ENCODE measurements around the gene ZNF414.

The ZNF414 gene

GRCh38 chr19:8491574-8491973, 22.4 kb downstream of the ZNF414 start:
- H3K4ac ChIP-seq (ENCODE audit: low read depth in 1 of 2, low read length in 2 of 2): no peak overlapping the region
- H3K14ac ChIP-seq (ENCODE audit: low read length in 2 of 2): no peak overlapping the region
- no peak overlapping the region for H2BK15ac ChIP-seq (ENCODE audit: low read depth, poor library complexity, severe bottlenecking)
- no peak overlapping the region for H3K4me2 ChIP-seq (ENCODE audit: low read length, poor library complexity, severe bottlenecking)
- H3K23ac ChIP-seq (ENCODE audit: low read length in 2 of 2): no peak overlapping the region
- H3K27me3 ChIP-seq (ENCODE audit: control insufficient read depth in 1 of 2, insufficient read depth in 1 of 2, low read length in 2 of 2): no peaks in the 10 kb centered on the region
- no peak overlapping the region for H3K9ac ChIP-seq (ENCODE audit: low read length)
- H4K8ac ChIP-seq (ENCODE audit: low read length): no peak overlapping the region
- no peak overlapping the region for H2BK12ac ChIP-seq (ENCODE audit: low read length in 2 of 2)
- H4K91ac ChIP-seq (ENCODE audit: low read length): no peak overlapping the region
- H3K18ac ChIP-seq (ENCODE audit: low read depth in 1 of 2, low read length in 2 of 2): no peak overlapping the region
- peaks cover 21% of the 10 kb centered on the region for H3K79me1 ChIP-seq (replicated peaks; ENCODE audit: low read length, poor library complexity, severe bottlenecking)
- no peak overlapping the region for H2BK120ac ChIP-seq (ENCODE audit: low read depth, low read length)
- no peak overlapping the region for H2AK5ac ChIP-seq (ENCODE audit: low read length, severe bottlenecking)
- H3K4me3 ChIP-seq (ENCODE audit: insufficient read depth in 1 of 2, low read depth in 1 of 2, low read length in 2 of 2): no peak overlapping the region
- DNase-seq: no peak
- no peaks in the 10 kb centered on the region for H3K4me1 ChIP-seq (ENCODE audit: control insufficient read depth, insufficient read depth, low read depth, low read length)
- no peak overlapping the region for H2BK5ac ChIP-seq (ENCODE audit: low read depth, low read length, poor library complexity, severe bottlenecking)
- H2AFZ ChIP-seq (ENCODE audit: low read depth, low read length): no peak overlapping the region
- no peaks in the 10 kb centered on the region for H3K9me3 ChIP-seq (ENCODE audit: control insufficient read depth, low read length)
- WGBS: 88% methylated on average over 6 of the region's 6 CpGs
- H3K27ac ChIP-seq (ENCODE audit: low read length, poor library complexity, severe bottlenecking): no peak overlapping the region
- peaks cover 31 to 55% of the 10 kb centered on the region in 2 experiments for H3K36me3 ChIP-seq (ENCODE audit: control insufficient read depth in 1 of 2, insufficient read depth in 2 of 2, low read depth in 1 of 2, low read length in 2 of 2)

GRCh38 chr19:8490873-8491272, 23.1 kb downstream of the ZNF414 start:
- Histone ChIP-seq H2BK12ac (ENCODE audit: low read length in 2 of 2) (no peak overlapping the region), H3K4ac (ENCODE audit: low read depth in 1 of 2, low read length in 2 of 2) (no peak overlapping the region), H4K91ac (ENCODE audit: low read length) (no peak overlapping the region)

DNA sequence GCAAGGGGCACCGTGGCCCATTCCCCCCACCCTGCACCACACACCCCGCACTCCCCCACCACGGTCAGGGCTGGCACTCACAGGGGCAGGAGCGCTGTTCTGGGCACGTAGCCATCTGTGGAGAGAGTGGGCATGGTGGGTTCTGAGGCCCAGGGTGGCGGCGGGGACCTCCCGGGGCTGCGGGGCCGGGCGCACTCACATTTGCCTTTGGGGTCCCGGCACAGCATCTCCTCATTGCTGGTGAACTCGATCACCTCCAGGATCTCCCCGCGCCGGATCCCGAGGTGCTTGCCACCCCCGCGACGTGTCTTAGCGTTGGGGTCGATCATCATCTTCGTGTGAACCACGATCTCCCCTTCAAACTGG, 23.6 kb downstream of the ZNF414 start:
- H3K27me3 ChIP-seq (ENCODE audit: control insufficient read depth in 1 of 2, insufficient read depth in 1 of 2, low read length in 2 of 2): no peaks in the 10 kb centered on the region
- WGBS: 95% methylated on average over 24 of the region's 24 CpGs

More at GRCh38 chr19:8490873-8491272, 23.1 kb downstream of the ZNF414 start:
- Histone ChIP-seq H3K27me3 (ENCODE audit: control insufficient read depth in 1 of 2, insufficient read depth in 1 of 2, low read length in 2 of 2) (no peaks in the 10 kb centered on the region), H2BK120ac (ENCODE audit: low read depth, low read length) (no peak overlapping the region), H2BK15ac (ENCODE audit: low read depth, poor library complexity, severe bottlenecking) (no peak overlapping the region), H3K4me2 (ENCODE audit: low read length, poor library complexity, severe bottlenecking) (no peak overlapping the region), H3K9ac (ENCODE audit: low read length) (no peak overlapping the region), H3K27ac (ENCODE audit: low read length, poor library complexity, severe bottlenecking) (no peak overlapping the region), H3K79me1 (replicated peaks; ENCODE audit: low read length, poor library complexity, severe bottlenecking) (peaks cover 28% of the 10 kb centered on the region), H2BK5ac (ENCODE audit: low read depth, low read length, poor library complexity, severe bottlenecking) (no peak overlapping the region), H3K14ac (ENCODE audit: low read length in 2 of 2) (no peak overlapping the region), H2AK5ac (ENCODE audit: low read length, severe bottlenecking) (no peak overlapping the region), H3K4me1 (ENCODE audit: control insufficient read depth, insufficient read depth, low read depth, low read length) (no peaks in the 10 kb centered on the region), H3K4me3 (ENCODE audit: insufficient read depth in 1 of 2, low read depth in 1 of 2, low read length in 2 of 2) (no peak overlapping the region), H2AFZ (ENCODE audit: low read depth, low read length) (no peak overlapping the region), H3K23ac (ENCODE audit: low read length in 2 of 2) (no peak overlapping the region), H3K36me3 (ENCODE audit: control insufficient read depth in 1 of 2, insufficient read depth in 2 of 2, low read depth in 1 of 2, low read length in 2 of 2) (peaks cover 38 to 62% of the 10 kb centered on the region in 2 experiments), H3K18ac (ENCODE audit: low read depth in 1 of 2, low read length in 2 of 2) (no peak overlapping the region), H4K8ac (ENCODE audit: low read length) (no peak overlapping the region), H3K9me3 (ENCODE audit: control insufficient read depth, low read length) (no peaks in the 10 kb centered on the region)
- WGBS: 96% methylated on average over 10 of the region's 12 CpGs
- no peak for DNase-seq

DNA sequence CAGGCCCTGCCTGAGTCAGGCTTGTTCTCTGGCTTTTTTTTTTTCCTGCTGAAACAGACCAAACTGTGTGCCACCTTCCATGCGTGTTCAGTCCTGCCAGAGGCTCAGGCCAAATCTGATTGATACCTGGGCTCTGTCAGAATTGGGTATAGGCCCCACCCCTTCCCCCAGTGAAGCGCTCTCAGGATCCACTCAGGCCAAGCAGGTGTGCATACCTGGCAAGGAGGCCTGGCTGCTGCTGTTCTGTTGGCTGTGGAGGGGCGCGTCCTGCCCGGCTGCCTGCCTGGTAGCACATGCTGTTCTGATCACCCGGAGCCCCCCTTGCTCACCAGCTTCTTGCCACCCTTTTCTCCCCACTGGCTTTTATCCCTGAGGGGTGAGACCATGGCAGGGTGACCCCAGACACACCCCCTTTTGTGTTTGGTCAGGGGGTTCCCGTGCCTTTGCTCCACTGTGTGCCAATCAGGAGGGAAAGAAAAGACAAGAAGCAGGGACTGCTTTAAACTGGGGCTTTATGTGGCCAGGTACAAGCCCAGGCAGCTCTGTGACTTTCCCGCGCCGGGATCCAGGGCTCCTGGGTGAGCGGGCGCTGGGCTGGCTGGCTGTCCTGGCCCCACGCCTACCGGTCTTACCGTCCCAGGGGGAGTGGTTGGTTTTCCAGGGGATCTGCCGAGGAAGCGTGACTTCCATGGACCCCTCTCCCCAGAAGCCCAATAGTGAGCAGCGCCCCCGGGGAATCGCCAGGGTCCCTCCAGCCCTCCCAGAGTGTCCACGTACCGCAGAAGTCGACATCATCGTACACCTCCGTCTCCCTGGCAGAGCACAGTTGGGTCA, 24.2 kb downstream of the ZNF414 start:
- Histone ChIP-seq H2BK120ac (ENCODE audit: low read depth, low read length) (no peak overlapping the region), H3K27ac (ENCODE audit: low read length, poor library complexity, severe bottlenecking) (no peak overlapping the region), H3K27me3 (ENCODE audit: control insufficient read depth in 1 of 2, insufficient read depth in 1 of 2, low read length in 2 of 2) (no peaks in the 10 kb centered on the region), H4K91ac (ENCODE audit: low read length) (no peak overlapping the region), H3K4me2 (ENCODE audit: low read length, poor library complexity, severe bottlenecking) (no peak overlapping the region), H3K9ac (ENCODE audit: low read length) (no peak overlapping the region), H3K9me3 (ENCODE audit: control insufficient read depth, low read length) (no peaks in the 10 kb centered on the region), H3K36me3 (ENCODE audit: control insufficient read depth in 1 of 2, insufficient read depth in 2 of 2, low read depth in 1 of 2, low read length in 2 of 2) (peaks cover 49 to 73% of the 10 kb centered on the region in 2 experiments), H3K79me1 (replicated peaks; ENCODE audit: low read length, poor library complexity, severe bottlenecking) (peaks cover 37% of the 10 kb centered on the region), H2AFZ (ENCODE audit: low read depth, low read length) (no peak overlapping the region), H3K18ac (ENCODE audit: low read depth in 1 of 2, low read length in 2 of 2) (no peak overlapping the region), H4K8ac (ENCODE audit: low read length) (no peak overlapping the region), H3K4ac (ENCODE audit: low read depth in 1 of 2, low read length in 2 of 2) (no peak overlapping the region), H2AK5ac (ENCODE audit: low read length, severe bottlenecking) (no peak overlapping the region), H2BK5ac (ENCODE audit: low read depth, low read length, poor library complexity, severe bottlenecking) (no peak overlapping the region), H3K4me3 (ENCODE audit: insufficient read depth in 1 of 2, low read depth in 1 of 2, low read length in 2 of 2) (no peak overlapping the region), H2BK15ac (ENCODE audit: low read depth, poor library complexity, severe bottlenecking) (no peak overlapping the region), H2BK12ac (ENCODE audit: low read length in 2 of 2) (no peak overlapping the region), H3K14ac (ENCODE audit: low read length in 2 of 2) (no peak overlapping the region), H3K4me1 (ENCODE audit: control insufficient read depth, insufficient read depth, low read depth, low read length) (no peaks in the 10 kb centered on the region), H3K23ac (ENCODE audit: low read length in 2 of 2) (no peak overlapping the region)
- DNase-seq: no peak
- WGBS: 91% methylated on average over 25 of the region's 25 CpGs

More for the DNA sequence above, 23.6 kb downstream of the ZNF414 start:
- no peak overlapping the region for H3K4me3 ChIP-seq (ENCODE audit: insufficient read depth in 1 of 2, low read depth in 1 of 2, low read length in 2 of 2)
- H3K4me1 ChIP-seq (ENCODE audit: control insufficient read depth, insufficient read depth, low read depth, low read length): no peaks in the 10 kb centered on the region
- no peak overlapping the region for H3K4ac ChIP-seq (ENCODE audit: low read depth in 1 of 2, low read length in 2 of 2)
- no peak overlapping the region for H3K9ac ChIP-seq (ENCODE audit: low read length)
- H3K23ac ChIP-seq (ENCODE audit: low read length in 2 of 2): no peak overlapping the region
- H2BK120ac ChIP-seq (ENCODE audit: low read depth, low read length): no peak overlapping the region
- H2BK5ac ChIP-seq (ENCODE audit: low read depth, low read length, poor library complexity, severe bottlenecking): no peak overlapping the region
- H3K14ac ChIP-seq (ENCODE audit: low read length in 2 of 2): no peak overlapping the region
- no peaks in the 10 kb centered on the region for H3K9me3 ChIP-seq (ENCODE audit: control insufficient read depth, low read length)
- no peak overlapping the region for H4K91ac ChIP-seq (ENCODE audit: low read length)
- no peak overlapping the region for H2BK12ac ChIP-seq (ENCODE audit: low read length in 2 of 2)
- H3K27ac ChIP-seq (ENCODE audit: low read length, poor library complexity, severe bottlenecking): no peak overlapping the region
- peaks cover 43 to 67% of the 10 kb centered on the region in 2 experiments for H3K36me3 ChIP-seq (ENCODE audit: control insufficient read depth in 1 of 2, insufficient read depth in 2 of 2, low read depth in 1 of 2, low read length in 2 of 2)
- H2BK15ac ChIP-seq (ENCODE audit: low read depth, poor library complexity, severe bottlenecking): no peak overlapping the region
- H4K8ac ChIP-seq (ENCODE audit: low read length): no peak overlapping the region
- peaks cover 33% of the 10 kb centered on the region for H3K79me1 ChIP-seq (replicated peaks; ENCODE audit: low read length, poor library complexity, severe bottlenecking)
- no peak for DNase-seq
- H2AFZ ChIP-seq (ENCODE audit: low read depth, low read length): no peak overlapping the region
- no peak overlapping the region for H3K18ac ChIP-seq (ENCODE audit: low read depth in 1 of 2, low read length in 2 of 2)
- no peak overlapping the region for H2AK5ac ChIP-seq (ENCODE audit: low read length, severe bottlenecking)
- no peak overlapping the region for H3K4me2 ChIP-seq (ENCODE audit: low read length, poor library complexity, severe bottlenecking)

All from mesenchymal stem cell (in vitro differentiated cells and primary cell).